GM19463 (cell line): ENCODE data around the gene IFITM5.
"Not testable (repeated sequence)": the region's sequence is repeated elsewhere in the genome, so short reads cannot be mapped to it uniquely, and the experiment has no call there.

Source experiments
- ATAC-seq: cut with Tn5 transposase; IDR thresholded peaks from one replicate; pipeline ENCODE4 v1.9.1; 2021; ENCODE audit warnings: mild to moderate bottlenecking, moderate library complexity; ENCODE audit not compliant: unreplicated experiment

IFITM5 gene

GRCh38 chr11:313304-313786 lies 14.0 kb upstream of the IFITM5 start:
- ATAC-seq, result no peak

GRCh38 chr11:312092-312816 lies 12.9 kb upstream of the IFITM5 start:
- ATAC-seq, result no peak

DNA sequence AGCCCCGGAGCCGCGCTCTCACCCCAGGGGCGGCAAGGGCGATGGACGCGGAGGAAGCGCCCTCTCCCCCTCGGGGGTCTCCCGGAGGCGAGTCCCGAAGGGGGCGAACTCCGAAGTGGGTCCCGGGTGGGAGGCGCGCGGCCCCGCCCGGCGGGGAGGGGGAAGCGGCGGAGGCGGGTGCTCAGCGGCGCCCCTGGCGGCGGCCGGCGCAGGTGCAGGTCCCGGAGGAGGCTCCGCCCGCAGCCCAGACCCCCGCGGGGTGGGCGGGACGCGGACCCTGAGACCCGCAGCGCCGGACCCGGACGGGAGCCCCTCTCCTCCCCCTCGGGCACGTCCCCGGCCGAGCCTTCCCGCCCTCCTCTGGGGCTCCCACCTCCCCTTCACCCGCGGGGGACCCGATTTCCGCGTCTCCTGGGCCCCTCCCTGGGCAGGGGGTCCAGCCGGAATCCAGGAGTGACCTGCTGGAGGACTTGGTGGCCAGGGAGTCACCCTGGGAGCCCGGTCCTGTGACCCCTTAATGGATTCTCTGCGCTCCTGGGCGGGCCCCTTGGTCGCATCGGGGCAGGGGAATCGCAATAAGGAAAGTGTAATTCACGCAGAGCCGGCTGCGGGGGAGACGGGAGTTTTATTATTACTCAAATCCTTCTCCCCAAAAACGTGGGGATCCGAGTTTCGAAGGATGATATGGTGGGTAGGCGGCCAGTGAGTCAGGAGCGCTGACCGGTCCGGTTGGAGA lies 11.9 kb upstream of the IFITM5 start:
- ATAC-seq, result not testable (repeated sequence)

DNA sequence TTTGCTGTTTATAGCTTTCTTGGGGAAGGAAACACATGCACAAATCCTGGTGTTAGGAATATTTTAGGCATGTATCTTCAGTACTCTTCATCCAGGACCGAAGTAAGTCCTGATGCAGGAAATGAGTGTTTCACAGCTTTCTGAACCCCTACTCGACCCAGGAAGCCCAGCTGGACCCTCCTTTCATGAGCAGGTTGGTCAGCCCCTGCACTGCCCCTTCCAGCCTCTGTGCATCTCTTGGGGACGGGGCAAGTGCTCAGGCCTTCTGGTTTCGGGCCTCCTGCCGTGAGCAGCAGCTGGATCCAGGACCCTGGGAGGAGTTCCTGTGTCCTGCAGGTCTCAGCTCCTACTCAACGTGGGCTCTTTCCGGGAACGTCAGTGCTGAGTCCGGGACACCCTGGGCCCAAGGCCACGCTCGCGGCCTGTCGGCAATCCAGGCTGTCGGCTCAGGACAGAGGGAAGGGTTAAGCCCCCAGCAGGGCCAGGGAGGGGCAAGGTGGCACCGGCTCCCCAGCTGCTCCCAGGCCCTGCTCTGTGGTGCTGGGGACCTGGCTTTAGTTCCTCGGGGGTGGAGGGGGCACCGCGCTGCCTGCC lies 10.8 kb upstream of the IFITM5 start:
- not testable (repeated sequence) for ATAC-seq

DNA sequence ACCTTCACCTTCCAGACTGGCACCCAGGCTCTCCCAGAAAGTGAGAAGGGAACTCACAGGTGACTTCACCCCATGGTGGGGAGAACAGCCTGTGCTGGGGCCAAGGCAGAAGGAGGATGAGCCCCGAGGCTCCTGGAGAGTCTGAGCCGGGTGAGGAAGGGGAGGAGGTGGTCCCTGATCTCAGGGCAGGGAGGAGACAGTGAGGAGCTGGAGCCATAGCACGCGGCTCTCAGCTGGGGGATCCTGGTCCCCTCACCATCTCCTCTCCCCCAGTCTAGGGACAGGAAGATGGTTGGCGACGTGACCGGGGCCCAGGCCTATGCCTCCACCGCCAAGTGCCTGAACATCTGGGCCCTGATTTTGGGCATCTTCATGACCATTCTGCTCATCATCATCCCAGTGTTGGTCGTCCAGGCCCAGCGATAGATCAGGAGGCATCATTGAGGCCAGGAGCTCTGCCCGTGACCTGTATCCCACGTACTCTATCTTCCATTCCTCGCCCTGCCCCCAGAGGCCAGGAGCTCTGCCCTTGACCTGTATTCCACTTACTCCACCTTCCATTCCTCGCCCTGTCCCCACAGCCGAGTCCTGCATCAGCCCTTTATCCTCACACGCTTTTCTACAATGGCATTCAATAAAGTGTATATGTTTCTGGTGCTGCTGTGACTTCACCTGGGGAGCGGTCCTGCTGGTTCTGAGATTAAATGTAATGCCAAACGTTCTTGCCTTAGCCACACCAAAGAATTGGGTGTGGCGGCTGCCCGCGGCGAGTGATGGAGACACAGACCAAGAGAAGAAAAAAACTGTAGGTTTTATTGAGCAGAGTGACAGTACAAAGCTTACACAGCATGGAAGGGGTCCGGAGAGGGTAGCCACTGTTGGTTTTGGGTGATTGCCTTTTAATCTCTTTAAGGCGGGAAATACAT lies 9.7 kb upstream of the IFITM5 start:
- not testable (repeated sequence) for ATAC-seq

GRCh38 chr11:307766-308708 lies 8.7 kb upstream of the IFITM5 start, which contains the start of gene IFITM2:
TSS of gene IFITM2 (plus strand) at chr11:307816. CDS start at chr11:308193, 377 bp downstream.
- ATAC-seq, result not testable (repeated sequence)

GRCh38 chr11:306645-307371 lies 7.5 kb upstream of the IFITM5 start:
- ATAC-seq, result no peak

GRCh38 chr11:305844-306211 lies 6.5 kb upstream of the IFITM5 start:
- ATAC-seq, result no peak

- no peak for ATAC-seq
Measured at GRCh38 chr11:304915-305843, 5.9 kb upstream of the IFITM5 start.

GRCh38 chr11:304061-304506 lies 4.8 kb upstream of the IFITM5 start:
- ATAC-seq, result no peak

DNA sequence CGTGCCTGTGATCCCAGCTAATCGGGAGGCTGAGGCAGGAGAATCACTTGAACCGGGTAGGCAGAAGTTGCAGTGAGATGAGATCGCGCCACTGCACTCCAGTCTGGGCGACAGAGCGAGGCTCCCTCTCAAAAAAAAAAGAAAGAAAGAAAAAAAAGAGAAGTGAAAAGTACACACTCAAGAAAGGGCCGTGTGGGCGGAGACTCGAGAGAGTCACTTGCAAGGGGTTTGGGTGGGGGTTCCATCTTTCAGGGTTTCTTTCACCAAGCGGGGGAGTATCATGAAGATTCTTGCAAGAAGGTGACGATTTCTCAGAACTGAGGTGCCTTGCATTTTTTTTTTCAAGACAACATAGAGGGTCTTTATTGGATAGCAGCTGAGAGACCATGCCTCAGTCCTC lies 4.0 kb upstream of the IFITM5 start:
- no peak for ATAC-seq

GRCh38 chr11:299951-300735 lies 817 bp upstream of the IFITM5 start:
- ATAC-seq, result no peak

GRCh38 chr11:298406-299065 lies 790 bp downstream of the IFITM5 start:
- no peak for ATAC-seq

DNA sequence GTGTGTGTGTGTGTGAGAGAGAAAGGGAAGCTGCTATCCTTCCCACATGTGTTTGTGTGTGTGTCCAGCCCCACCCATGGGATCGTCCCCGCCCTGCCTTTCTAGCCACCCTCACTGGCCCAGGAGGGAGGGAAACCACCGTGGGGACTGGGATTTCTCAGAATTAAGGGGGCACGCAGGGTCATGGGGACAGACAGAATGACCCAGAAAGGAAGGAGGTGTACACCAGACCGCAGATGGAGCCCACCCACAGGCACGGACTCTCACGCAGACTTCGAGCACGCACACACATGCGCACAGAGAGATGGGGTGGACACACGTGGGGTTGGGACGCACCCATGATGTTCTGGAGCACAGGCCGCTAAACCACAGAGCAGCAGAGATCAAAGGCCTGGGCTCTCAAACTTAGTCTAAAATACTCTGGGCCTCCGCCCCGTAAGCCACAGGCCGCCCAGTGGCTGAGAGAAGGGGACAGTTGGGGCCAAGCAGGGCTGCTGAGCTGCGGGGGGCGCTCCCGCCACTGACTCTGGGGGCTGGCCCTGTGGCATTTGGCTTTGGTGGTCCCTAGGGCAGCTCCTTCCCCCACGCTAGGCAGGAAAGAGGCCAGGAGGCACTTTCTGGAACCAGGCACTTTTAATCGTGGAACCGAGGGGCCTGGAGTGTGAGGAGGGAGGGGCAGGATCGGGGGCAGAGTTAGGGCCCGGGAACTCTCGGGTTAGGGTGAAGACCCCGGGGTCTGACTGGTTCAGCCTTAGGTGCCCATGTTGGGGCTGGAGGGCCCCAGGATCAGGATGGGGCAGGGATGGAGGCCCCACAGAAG lies 1.5 kb downstream of the IFITM5 start:
- no peak for ATAC-seq

- no peak for ATAC-seq
Measured at GRCh38 chr11:297051-297585, 2.2 kb downstream of the IFITM5 start.
